NCI-H1417 treated with DMSO at 0.1 percent for 48 hours (cell line): ENCODE measurements around the gene CDC42EP5.
"Not testable (repeated sequence)": the region's sequence is repeated elsewhere in the genome, so short reads cannot be mapped to it uniquely, and the experiment has no call there.

Experiments used
- DNase-seq: peaks from one replicate; lab custom pipeline; 2025; lab: John Stamatoyannopoulos, UW

CDC42EP5 gene

GRCh38 chr19:54473071-54473891 lies at the start of gene CDC42EP5:
Gene CDC42EP5 (minus strand): TSS chr19:54473296. CDS start chr19:54465547, 7,749 bp downstream.
- no peak for DNase-seq

DNA sequence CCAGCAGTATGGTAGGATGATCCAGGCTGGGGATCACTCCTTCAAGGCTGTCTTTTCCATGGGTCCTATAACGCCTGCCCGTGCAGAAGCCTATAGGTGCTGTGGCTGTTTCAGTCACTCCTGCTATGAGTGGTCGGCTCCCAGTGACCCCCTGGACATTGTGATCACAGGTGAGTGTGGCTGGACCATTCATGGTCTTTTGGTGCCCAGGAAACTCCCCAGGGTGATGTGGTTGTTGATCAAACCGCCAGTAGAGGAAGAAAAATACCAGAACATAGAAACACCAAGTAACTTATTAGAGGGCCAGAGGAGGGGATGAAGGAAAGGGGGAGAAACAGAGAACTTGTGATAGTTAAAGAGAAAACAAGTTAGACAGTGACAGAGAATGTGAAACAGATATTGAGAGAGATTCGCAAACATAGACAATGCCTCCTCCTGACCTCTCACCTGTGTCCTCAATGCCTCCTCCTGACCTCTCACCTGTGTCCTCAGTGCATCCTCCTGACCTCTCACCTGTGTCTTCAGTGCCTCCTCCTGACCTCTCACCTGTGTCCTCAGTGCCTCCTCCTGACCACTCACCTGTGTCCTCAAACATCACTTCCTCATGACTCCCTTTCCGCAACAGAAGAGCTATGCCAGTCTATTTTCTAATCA lies 48.9 kb upstream of the CDC42EP5 start:
- DNase-seq: no peak

DNA sequence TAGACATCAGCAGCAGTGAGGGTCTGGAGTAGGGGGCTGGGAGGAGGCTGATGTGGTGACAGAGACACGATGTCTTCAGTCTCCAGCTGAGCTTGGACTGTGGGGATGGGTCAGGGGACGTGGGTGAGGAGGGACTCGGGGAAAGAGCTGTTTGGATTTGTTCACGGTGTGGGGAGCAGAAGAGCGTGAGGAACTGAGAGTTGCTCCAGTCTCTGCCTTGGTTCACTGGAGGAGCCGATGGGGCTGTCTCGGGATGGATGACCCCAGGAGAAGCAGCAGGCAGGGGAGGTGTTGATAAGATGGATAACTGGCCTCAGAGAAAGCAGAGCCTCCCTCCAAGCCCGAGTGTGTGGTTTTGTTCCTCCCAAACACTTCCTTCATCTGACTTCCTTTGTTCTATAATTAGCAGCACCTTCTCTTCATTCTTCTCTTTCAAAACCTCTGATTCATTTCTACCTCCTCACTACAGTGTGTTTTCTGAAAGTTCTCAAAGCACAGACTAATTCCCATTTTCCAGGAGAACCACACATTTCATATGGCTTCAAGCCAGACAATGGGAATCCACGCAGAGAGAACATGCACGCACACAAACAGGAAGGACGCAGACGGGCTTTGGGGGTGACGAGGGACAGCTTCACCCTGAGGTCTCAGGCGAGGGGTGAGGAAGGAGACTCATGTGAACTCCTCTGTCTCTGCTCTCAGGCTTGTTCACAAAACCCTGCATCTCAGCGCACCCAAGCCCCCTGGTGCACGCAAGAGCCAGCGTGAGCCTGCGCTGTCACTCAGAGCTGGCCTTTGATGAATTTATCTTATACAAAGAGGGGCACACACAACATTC lies 48.1 kb upstream of the CDC42EP5 start:
- DNase-seq: no peak

- DNase-seq: no peak
These were observed 45.7 kb upstream of the CDC42EP5 start for GRCh38 chr19:54518844-54519243.

DNA sequence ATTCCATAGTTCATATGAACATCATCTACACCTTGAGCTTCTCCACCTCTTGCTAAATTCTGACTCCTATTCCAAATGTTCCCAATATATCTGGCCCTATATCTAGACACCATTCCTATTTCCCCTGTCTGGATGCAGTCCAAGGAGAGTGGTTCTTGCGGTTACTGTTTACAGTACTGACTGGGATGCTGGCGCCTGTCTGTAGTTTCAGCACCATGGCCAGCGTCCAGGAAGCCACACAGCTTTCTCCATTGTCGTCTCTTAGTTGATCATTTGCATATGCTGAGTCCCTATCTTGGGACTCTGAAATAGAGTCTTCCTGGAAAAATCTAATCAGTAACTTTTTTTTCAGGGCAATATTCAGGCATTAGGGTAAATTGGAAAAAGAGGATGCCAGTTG lies 44.4 kb upstream of the CDC42EP5 start:
- DNase-seq: no peak

DNA sequence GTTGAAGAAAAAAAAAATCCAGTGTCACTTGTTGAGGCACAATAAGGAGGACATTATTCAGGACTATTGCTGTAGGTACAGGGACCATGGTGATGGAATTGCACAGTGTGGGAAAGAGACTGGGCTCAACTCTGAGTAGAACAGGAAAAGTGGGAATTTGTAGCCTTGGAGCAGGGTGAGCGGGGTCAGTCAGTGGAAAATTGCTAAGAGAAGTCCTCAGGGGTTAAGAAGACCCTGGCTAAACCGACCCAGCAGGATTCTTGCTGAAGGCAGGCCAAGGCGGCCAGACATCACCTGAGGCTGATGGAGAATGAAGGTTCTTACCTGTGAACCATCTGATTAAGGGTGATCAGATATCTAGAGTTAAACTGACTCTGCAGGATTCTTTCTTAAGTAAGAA lies 42.1 kb upstream of the CDC42EP5 start:
- no peak for DNase-seq

- DNase-seq: not testable (repeated sequence)
These were observed 36.3 kb upstream of the CDC42EP5 start for GRCh38 chr19:54509200-54509940.

DNA sequence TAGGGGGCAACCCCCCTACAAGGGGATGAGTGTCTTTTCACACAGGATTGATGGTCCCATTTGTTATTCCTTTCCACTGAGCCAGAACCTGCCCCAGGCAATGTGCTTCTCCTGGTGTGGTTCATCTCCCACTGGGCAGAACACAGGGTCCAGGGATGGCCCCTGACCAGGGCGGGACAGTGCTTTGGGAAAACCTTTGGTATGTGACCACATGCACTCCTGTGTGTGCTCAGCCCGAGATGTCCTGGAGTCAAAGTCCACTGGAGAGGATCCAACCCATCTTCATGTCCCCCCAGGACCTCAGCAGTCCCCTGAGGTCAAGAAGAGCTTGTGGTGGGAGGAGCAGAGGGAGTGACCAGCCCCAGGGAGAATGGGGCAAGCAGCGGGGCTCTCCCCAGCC lies 35.4 kb upstream of the CDC42EP5 start:
- DNase-seq: not testable (repeated sequence)

- no peak for DNase-seq
These were observed 34.7 kb upstream of the CDC42EP5 start for GRCh38 chr19:54507824-54508223.

DNA sequence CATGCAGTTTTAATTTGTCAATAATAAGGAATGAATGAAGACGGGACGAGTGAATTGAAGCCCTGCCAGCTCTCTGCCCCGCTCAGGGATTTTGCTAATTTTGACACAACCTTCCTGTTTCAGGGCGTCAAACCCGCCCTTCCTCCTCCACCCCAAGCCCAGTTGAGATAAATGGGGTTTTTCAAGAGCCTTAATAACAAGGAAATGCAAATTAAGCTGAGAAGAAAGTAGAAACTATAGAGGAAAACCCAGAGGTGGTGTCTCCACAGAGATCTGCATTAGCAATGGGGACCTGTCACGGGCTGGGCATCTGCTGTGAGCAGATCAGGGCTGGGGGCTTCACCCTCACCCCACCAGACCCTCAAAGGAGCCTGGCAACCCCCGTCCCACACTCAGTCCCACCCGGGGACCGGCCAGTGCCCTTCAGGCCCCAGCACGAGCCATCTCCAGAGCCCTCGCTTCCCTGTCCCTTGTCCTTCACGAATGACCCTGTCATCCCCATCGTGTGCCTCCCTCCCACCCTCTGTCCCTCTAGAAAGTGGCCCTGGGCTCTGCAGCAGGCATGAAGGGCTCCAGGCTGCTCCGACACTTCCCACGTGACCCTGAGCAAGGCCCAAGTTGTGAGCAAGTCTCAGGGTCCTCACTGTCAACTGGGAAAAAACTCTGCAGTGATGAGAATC lies 34.1 kb upstream of the CDC42EP5 start:
- not testable (repeated sequence) for DNase-seq

GRCh38 chr19:54506079-54506478 lies 33.0 kb upstream of the CDC42EP5 start:
- DNase-seq: no peak

GRCh38 chr19:54505542-54505941 lies 32.4 kb upstream of the CDC42EP5 start:
- not testable (repeated sequence) for DNase-seq

DNA sequence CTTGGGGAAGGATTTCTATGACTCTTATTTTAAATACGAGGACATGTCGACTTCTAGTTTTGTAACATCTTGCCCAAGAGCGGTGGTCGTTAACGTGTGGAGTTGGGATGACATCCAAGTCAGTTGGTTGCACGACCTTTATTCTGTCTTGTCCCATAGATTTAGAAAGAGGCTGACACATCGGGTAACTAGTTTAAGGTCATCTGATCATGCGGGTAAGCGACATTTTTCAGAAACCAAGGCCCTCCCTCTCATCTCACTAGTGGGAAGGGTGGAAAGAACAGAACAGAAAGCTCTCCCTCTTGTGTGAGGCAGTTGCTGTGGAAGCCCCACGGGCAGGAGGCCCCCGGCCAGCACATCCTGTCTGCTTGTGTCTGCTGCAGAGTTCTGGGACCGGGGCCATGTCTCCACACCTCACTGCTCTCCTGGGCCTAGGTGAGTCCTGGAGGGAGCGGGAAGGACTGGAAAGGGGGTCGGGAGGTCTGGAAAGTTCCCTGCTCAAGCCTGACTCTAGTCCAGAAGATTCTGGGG lies 29.5 kb upstream of the CDC42EP5 start, which contains the start of gene LAIR2:
Gene LAIR2, plus strand, starts transcription at position 314 of the 531 bp plus-strand sequence. Its CDS starts 88 bp downstream, at position 402.
- no peak for DNase-seq

- not testable (repeated sequence) for DNase-seq
These were observed 25.3 kb upstream of the CDC42EP5 start for GRCh38 chr19:54498451-54498772.

GRCh38 chr19:54497747-54498450 lies 24.8 kb upstream of the CDC42EP5 start:
- not testable (repeated sequence) for DNase-seq

DNA sequence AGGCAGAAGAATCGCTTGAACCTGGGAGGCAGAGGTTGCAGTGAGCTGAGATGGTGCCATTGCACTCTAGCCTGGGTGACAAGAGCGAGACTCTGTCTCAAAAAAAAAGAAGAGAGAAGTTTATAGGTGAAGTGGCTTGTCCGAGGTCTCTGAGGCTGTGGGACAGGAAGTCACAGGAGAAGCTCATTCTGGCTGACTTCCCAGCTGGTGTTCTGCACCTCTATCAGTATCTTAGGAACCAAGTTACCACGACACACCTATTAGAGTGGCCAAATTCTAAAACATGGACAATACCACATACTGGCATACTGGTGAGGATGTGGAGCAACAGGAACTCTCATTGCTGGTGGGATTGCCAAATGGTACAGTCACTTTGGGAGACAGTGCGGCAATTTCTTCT lies 22.2 kb upstream of the CDC42EP5 start:
- DNase-seq: not testable (repeated sequence)

DNA sequence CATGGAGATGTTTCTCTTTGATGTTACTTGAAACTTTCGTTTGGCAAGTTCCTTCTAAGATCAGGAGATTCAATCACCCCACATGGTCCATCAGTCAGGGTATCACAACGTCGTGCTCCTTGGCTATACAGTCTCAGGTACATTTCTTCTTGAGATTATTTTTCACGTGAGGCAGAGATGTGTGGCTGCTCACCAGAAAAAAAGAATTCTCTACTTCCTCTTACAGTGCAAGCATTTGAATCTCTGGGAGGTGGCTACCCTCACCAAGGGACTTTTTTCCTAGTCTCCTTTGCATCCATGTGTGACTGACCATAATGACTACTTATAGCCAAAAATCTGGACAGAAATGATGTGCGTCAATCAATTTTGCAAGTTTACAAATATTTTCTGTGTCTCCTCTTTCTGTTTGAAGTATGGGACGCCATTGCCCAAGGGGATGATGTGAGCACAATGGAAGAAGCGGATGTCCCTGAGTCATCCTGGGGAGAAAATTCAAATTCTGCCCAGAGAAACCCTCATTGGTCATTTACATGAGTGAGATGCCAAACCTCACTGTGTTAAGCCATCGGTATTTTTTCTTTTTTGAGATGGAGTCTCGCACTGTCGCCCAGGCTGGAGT lies 21.0 kb upstream of the CDC42EP5 start:
- no peak for DNase-seq

GRCh38 chr19:54493056-54493455 lies 20.0 kb upstream of the CDC42EP5 start:
- DNase-seq: not testable (repeated sequence)

- no peak for DNase-seq
These were observed 19.5 kb upstream of the CDC42EP5 start for GRCh38 chr19:54492568-54492967.

GRCh38 chr19:54489766-54490165 lies 16.7 kb upstream of the CDC42EP5 start:
- no peak for DNase-seq
